ENCODE results near the gene STAP1.

Gene STAP1

DNA sequence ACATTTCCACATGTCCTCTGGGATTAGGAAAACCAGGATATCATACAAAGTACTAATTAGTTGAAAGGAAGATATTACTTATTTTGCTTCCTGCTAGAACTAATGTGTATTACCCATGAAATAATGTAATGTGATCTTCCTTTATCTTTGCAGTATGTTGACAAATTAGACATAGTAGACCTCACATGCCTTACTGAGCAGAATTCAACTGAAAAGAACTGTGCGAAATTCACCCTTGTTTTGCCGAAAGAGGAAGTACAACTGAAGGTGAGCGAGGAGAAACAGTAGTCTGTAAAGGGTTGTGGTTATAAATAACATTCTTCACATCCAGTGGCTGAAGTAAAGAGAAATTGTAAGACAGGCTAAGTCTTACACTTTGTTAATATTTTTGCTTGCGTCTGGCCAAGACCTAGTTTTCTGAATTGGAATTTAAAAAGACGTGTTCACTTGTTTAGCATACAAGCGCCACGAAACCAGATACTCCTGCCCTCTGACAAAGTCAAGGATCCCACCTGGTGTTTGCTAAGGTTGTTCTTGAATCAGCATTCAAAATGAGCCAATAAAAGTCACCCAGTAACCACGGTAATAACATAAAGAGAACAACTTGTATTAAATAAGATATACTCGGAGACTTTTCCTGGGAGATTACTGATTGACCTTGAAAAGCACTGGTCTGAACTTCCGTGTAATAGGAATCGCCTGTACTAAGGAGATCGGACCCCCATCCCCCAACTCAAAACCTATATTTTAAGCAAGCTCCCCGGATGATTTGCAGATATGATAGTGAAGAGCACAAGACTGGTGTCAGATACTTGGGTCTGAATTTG lies 16.9 kb downstream of the STAP1 start:
- peak overlapping the region; percentile 23 for H3K4me3 ChIP-seq (ENCODE audit: low read depth, low read length)

GRCh38 chr4:67576059-67576466 lies 17.5 kb downstream of the STAP1 start:
- no peak overlapping the region for H3K4me3 ChIP-seq (ENCODE audit: low read depth, low read length)
- TF ChIP-seq, protein P1, sequence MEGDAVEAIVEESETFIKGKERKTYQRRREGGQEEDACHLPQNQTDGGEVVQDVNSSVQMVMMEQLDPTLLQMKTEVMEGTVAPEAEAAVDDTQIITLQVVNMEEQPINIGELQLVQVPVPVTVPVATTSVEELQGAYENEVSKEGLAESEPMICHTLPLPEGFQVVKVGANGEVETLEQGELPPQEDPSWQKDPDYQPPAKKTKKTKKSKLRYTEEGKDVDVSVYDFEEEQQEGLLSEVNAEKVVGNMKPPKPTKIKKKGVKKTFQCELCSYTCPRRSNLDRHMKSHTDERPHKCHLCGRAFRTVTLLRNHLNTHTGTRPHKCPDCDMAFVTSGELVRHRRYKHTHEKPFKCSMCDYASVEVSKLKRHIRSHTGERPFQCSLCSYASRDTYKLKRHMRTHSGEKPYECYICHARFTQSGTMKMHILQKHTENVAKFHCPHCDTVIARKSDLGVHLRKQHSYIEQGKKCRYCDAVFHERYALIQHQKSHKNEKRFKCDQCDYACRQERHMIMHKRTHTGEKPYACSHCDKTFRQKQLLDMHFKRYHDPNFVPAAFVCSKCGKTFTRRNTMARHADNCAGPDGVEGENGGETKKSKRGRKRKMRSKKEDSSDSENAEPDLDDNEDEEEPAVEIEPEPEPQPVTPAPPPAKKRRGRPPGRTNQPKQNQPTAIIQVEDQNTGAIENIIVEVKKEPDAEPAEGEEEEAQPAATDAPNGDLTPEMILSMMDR (IDR thresholded peaks at IDR 0.05; ENCODE audit: borderline replicate concordance, insufficient read depth, low read depth, low read length), result no peak

More for the DNA sequence above, 16.9 kb downstream of the STAP1 start:
- TF ChIP-seq, protein P1 (IDR thresholded peaks at IDR 0.05; ENCODE audit: borderline replicate concordance, insufficient read depth, low read depth, low read length), result no peak

- TF ChIP-seq, protein P1 (IDR thresholded peaks at IDR 0.05; ENCODE audit: borderline replicate concordance, insufficient read depth, low read depth, low read length), result no peak
- H3K4me3 ChIP-seq (ENCODE audit: low read depth, low read length), result no peak overlapping the region
Measured at GRCh38 chr4:67576538-67576937, 18.0 kb downstream of the STAP1 start.

DNA sequence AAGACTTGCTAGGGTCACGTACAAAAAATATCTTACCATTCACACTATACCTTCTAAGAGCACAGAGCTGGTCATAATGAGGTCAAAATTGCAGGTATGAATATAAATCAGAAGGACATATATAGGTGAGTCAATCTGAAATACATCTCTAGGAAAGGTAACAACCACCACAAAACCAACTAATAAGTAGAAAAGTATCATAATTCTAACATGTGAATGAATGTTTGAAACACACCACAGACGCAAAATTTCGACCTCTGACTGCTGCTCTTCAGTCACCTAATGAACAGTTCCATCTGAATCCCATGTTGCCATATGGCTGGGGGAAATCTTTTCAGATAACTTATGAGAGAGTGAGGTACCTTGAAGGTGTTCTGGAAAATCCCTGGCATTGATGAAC lies 22.1 kb downstream of the STAP1 start:
- H3K4me3 ChIP-seq (ENCODE audit: low read depth, low read length), result no peak overlapping the region
- TF ChIP-seq, protein P1 (IDR thresholded peaks at IDR 0.05; ENCODE audit: borderline replicate concordance, insufficient read depth, low read depth, low read length), result no peak

DNA sequence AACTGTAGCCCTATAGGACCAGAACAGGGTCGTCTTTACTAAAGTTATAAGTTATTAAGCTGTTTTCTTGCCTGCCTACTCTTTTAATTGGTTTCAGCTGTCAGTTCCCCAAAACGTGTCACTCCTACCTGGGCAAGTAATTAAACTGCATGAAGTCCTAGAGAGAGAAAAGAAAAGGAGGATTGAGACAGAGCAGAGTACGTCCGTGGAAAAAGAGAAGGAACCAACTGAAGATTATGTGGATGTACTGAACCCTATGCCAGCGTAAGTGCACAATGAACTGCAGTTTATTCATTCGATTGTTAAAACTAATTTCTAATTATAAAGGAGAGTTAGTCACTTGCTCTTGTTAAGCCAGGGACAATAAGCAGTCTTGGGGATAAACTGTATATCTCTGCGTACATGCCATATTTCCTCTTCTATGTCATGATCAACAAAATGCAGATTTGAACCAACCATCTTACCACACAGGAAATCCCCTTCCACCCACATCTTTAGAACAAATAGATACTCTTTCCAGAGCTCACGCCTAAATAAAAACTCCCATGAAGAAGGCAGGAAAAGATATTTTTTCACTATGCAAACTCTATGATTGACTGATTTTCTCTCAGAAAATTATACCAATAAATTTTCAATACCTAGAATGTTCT lies 22.8 kb downstream of the STAP1 start:
- H3K4me3 ChIP-seq (ENCODE audit: low read depth, low read length), result peak overlapping the region; percentile 16

DNA sequence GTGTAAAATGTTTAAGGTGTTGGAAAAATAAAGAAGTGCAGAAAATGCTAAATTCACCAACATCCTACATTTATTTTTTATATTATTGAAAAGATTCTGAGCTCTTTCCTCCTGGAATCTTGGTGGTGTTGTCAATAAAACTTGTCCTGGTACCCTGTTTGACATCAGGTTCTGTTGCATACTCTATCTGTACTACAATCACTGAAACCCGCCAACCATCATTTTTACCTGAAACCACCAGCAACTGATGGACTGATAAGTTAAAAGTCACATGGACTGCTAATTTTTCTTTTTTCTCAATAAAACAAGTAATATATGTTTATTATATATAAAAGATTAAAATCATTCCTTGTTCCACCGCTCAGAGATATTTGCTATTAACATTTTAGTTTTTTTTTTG lies 23.4 kb downstream of the STAP1 start:
- TF ChIP-seq, protein P1 (IDR thresholded peaks at IDR 0.05; ENCODE audit: borderline replicate concordance, insufficient read depth, low read depth, low read length), result no peak
- H3K4me3 ChIP-seq (ENCODE audit: low read depth, low read length), result no peak overlapping the region

More for the DNA sequence above, 22.8 kb downstream of the STAP1 start:
- TF ChIP-seq, protein P1 (IDR thresholded peaks at IDR 0.05; ENCODE audit: borderline replicate concordance, insufficient read depth, low read depth, low read length), result no peak
